Right lobe of liver (tissue), 4 donors: ENCODE data around the gene EPB41L4B.

ENCODE experiments used
- POLR2A ChIP-seq: fragments of 450-650 bp; IDR thresholded peaks from one replicate; pipeline ENCODE4 v1.6.1; 2017; ENCODE audit warnings: antibody characterized with exemption, mild to moderate bottlenecking
- TF ChIP-seq, protein P1 (sequence below), 4 donors: fragments of 200-600 bp in 3 of 4; fragments of 450-650 bp in 1 of 4; IDR thresholded peaks; one replicate each; pipeline versions ENCODE4 v1.5.1 to v1.8.0; 2016 to 2022; ENCODE audit warnings: antibody characterized with exemption in 4 of 4, mild to moderate bottlenecking in 2 of 4
- donor health status: DM: no; HTN: no; CAD: no.
- donor health status: DM: no; HTN: no; CAD: no.
- donor health status: DM: no; HTN: yes; CAD: no.

DNA sequence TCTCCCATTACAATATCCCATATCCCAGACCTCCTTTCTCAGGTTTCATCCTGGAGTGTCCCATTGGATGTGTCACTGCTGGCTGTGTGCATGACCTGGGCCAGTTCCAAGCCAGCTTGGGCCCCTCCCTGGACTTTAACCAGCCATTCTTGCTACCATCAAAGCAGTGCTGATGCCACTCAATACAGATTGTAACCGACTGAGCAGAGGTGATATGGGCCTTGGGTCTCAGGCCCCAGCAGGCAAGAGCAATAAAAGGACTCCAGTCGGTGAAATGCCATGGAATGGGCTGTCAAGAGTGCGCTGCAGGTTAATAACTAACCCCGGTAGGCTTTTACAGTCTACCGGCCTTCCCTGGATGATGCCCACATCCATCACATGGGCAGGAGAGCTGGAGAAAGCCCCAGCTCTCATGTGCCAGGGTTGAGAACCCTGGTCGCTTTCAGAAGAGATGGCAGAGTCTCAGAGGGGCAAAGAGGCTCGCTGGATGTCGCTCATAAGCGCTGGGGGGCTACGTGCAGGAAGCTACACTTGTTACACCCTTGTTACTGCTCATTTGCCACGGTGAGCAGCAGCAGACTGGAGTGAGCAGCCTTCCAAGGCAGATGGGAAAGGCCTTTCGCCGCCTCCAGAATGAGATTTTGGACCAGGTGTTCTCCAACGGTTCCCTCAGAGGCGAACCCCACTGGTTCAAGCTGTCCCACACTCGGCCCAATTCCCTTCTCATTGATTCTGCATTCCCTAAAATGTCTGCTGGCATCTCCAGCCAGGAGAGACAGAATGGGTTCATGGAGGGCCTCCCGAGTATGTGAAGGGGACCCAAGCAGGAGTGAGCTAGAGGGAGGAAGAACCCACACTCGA lies 13.2 kb downstream of the EPB41L4B start:
- TF ChIP-seq, protein P1, sequence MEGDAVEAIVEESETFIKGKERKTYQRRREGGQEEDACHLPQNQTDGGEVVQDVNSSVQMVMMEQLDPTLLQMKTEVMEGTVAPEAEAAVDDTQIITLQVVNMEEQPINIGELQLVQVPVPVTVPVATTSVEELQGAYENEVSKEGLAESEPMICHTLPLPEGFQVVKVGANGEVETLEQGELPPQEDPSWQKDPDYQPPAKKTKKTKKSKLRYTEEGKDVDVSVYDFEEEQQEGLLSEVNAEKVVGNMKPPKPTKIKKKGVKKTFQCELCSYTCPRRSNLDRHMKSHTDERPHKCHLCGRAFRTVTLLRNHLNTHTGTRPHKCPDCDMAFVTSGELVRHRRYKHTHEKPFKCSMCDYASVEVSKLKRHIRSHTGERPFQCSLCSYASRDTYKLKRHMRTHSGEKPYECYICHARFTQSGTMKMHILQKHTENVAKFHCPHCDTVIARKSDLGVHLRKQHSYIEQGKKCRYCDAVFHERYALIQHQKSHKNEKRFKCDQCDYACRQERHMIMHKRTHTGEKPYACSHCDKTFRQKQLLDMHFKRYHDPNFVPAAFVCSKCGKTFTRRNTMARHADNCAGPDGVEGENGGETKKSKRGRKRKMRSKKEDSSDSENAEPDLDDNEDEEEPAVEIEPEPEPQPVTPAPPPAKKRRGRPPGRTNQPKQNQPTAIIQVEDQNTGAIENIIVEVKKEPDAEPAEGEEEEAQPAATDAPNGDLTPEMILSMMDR (IDR thresholded peaks at IDR 0.05), result no peak
- no peak for TF ChIP-seq POLR2A
